Stimulated activated CD8-positive, alpha-beta memory T cell treated with anti-CD3 and anti-CD28 coated beads, Interleukin-15, amount 100 ng/mL, for 4 hours (primary cell): ENCODE measurements around the gene PHKG1.
"Not testable (repeated sequence)": the region's sequence is repeated elsewhere in the genome, so short reads cannot be mapped to it uniquely, and the experiment has no call there.

Source experiments
- DNase-seq, 2 donors: peaks; one replicate each; pipeline ENCODE4 v3.0.0-alpha.2; 2020; ENCODE audit warnings: low read depth in 2 of 2

PHKG1 gene

DNA sequence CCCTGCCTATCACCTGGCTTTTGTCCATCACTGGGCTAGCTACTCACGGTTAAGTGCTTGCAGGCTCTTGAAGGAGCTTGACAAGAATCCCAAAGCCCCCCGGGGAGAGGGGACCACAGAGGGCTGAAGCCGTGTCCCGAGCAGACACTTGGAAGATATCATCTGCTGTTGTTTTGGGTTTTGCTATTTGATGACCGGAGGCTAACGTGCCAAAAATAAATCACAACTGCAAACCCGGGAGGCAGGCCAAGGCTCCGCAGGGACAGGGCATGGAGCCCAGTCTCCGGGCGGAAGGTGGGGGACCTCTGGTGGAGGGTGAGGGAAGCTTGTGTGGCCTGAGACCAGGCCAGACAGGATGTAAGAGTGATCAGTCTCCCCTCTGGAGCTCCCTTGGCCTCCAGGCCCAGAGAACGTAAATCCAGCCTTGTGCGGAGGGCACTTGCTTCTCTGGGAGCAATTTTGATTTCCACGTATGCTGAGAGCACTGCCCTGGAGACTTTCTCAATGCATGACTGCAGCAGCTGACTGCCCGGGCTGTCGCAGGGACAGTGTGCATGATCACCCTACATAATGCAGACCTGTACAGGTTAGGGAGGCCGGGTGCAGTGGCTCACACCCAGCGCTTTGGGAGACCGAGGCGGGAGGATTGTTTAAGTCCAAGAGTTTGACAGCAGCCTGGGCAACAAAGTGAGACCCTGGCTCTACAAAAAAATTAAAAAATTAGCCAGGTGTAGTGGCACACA is at the start of gene PHKG1:
Gene PHKG1, minus strand, starts transcription at position 164 of the 743 bp plus-strand sequence. CDS start 4,011 bp downstream, outside the sequence.
- no peak for DNase-seq

DNA sequence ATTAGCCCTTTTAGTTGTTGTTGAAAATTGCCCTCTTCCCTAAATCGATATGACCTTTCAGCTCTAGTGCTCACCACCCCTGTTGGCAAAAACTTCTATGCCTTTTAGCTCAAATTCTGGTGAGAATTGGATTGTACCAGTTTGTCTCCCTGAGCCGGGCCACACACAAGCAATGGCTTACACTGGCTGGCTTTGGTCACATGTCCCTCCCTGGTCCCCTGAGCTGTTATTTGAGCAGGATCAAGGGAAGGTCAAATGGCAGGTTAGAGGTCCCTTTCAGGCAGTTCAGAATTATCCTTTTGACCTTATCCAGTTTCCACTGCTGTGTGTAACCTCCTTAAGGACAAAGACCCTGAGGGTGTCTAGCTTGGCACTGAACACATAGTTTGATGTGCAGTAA is 38.3 kb upstream of the PHKG1 start:
- not testable (repeated sequence) for DNase-seq

DNA sequence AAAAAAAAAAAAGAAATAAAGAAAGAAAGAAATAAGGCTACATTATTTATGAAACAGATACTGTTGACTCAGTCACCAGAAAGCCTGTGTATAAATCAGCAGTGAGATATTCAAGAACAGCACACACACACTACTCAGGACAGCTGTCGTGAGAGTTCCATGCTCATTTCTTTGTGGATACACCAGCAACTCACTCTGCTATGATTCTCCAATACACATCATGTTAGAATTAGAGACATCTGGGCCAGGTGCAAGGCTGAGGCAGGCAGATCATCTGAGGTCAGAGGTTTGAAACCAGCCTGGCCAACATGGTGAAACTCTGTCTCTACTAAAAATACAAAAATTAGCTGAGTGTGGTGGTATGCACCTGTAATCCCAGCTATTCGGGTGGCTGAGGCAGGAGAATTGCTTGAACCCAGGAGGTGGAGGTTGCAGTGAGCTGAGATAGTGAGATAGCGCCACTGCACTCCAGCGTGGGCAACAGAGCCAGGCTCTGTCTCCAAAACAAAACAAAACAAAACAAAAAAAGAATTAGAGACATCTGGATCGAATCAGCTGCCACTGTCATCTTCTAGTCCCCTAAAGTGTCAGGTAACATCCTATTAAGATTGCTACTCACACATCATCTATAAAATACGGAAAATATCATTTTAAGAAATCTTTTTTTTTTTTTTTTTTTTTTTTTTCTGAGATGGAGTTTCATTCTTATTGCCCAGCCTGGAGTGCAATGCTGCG is 34.7 kb upstream of the PHKG1 start:
- no peak for DNase-seq

DNA sequence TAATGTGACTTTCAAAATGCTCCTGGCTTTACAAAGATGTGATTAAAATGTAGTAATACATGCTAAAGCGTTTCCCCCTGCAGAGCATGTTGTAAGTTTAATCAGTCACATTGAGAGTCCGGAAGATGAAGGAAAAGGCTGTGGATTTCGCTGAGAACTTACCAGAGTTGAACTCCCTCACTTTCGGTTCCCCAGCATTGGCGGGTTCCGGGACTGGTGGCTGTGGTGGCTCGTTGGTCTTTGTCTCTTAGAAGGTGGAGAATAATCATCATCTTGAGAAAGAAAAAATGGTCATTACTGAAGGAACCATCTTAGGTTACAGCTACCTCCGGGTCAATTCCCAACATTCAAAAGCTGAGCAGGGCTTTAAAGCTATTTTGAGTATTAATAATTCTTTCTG is 33.1 kb upstream of the PHKG1 start:
- no peak for DNase-seq

DNA sequence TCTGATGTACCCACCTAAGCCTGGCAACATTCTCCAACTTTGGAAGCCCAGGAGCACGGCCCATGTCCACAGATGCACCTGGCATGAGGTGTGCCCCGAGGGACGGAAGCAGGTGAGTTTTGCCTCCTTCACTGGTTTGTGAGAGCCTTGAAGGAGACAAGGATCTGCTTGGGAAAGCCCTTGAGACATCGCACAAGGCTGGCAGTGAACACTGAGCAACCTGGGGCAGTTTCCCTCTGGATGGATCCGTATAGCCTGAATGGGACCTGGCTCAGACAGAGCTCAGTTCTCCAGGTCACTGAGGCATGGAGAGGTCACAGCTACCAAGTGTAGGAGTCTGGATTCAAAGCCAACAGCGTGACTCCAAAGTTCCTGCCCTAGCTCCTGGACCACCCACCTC is 32.2 kb upstream of the PHKG1 start:
- no peak for DNase-seq

DNA sequence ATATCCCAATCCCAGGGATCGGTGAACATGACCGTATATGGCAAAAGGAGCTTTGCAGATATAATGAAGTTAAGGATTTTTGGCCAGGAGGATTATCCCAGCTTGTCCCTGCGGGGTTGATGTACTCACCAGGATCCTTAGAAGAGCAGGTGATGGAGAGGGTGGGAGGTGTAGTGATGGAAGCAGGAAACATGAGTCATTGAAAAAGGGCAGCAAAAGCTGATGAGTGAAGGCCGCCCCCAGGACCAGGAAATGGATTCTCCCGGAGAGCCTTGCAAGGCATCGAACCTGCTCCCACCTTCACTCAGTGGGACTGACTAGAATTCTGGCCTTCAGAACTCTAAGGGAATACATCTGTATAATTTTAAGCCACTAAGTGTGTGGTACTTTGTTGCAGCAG is 28.7 kb upstream of the PHKG1 start:
- no peak for DNase-seq

DNA sequence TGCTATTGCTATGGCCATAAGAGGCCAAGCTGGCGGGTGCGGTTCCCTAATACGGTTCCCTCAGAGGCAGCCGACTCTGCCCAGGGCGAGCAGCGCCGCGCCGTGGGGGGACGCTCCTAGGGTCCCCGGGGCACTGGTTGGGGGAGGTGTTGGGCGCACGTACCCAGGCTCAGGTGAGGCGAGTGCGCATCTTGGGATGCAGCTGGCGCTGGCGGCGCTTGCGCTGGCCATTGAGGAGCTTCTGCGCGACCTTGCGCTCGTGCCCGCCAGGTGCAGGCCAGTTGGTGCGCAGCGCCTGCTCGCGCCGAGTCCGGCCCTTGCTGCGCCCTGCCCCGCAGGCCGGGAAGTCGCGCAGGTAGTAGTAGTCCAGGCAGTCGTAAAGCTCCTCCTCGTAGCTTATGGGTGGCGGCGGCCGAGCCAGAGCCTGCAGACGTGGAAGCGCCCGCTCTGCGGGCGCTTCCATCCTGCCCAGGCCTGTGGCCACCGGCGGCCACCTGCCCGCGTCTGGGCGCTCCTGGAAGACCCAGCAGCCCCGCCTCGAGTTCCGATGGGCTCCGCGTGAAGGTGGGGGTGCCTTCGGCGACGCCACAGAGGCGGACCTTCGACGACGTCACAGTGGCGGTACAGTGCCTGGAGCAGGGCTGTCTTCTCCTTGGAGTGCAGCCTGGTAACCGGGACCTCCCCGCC is 23.2 kb upstream of the PHKG1 start, which contains the start of gene NUPR2:
Gene NUPR2, minus strand, starts transcription at position 566 of the 687 bp plus-strand sequence. Its CDS starts 103 bp downstream, at position 463.
- no peak for DNase-seq

DNA sequence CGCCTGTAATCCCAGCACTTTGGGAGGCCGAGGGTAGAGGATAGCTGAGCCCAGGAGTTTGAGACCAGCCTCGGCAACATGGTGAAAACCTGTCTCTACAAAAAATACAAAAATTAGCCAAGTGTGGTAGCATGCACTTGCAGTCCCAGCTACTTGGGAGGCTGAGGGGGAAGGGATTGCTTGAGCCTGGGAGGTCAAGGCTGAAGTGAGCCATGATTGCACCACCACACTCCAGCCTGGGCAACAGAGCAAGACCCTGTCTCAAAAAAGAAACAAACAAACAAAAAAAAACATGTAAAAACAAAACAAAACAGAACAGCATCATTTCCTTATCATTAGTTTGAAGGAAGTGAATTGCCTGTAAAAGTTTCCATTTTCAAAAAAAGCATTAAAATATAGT is 19.5 kb upstream of the PHKG1 start:
- DNase-seq, result not testable (repeated sequence)

DNA sequence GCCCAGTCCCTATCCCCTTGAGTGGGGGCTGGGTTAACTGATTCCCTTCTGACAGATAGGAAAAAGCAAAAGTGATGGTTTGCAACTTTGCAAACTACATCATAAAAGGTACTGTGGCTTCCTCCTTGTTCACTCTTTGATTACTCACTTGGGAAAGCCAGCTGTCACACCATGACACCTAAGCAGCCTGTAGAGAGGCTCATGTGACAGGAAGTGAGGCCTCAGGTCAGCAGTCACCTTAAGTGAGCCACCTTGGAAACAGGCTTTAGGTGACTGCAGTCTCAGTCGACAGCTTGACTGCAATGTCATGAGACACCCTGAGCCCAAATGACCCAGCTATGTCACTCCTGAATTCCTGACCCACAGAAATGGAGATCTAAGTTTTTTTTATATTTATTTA is 17.9 kb upstream of the PHKG1 start:
- no peak for DNase-seq

DNA sequence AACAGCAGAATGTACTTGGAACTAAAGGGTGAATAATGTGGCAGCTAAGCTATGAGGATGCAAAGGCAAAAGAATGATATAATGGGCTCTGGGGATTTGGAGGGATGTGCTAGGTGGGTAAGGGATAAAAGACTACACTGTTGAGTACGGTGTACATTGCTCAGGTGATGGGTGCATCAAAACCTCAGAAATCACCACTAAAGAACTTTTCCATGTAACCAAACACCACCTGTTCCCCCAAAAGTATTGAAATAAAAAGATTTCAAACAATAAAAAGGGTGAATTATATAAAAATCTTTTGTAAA is 15.2 kb upstream of the PHKG1 start:
- DNase-seq, result no peak

DNA sequence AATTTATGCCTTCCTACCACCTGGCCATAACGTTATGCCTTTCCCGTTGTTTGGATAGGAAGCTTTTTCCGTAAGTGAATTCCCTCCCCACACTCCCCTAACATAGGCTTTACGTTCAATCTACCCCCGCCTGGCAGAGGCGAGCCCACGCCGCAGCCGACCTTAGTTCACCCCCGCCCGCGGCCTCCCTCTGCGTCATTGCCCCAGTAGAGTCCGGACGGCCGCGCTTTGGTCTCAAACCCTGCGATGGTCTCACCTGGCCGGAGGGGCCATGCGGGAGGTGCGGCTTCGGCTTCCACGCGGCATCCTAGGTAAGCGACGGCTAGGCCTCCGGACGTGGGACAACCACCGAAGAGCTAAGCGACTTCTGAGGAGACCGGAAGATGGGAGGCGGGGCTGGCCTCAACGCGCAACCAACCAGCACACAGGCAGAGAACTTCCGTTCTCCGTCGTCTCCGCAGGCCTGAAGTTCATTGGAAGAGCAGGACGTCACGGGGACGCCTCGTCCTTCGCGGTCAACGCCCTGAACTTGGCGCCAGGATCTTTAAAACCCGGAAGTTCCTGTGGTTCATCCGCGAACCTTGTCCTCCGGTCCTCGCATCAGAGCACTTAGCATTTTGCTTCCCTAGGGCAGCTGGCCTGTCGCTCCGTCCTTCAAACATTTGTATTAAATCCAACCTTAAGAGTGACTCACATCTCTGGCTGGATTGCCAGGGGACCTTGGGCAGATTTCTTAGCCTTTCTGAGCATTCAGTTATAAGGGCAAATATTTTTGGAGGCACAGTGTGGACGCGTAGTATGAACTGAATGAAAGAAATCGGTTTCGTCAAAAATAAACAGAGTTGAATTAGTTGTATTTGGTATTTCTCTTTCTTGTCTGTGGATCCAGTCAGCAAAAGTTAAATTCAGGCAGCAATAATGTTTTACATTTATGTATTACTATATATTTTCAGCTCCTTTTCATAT is 13.6 kb upstream of the PHKG1 start, which contains the start of gene CHCHD2:
Gene CHCHD2, minus strand, starts transcription at position 369 of the 966 bp plus-strand sequence. Its CDS starts 63 bp downstream, at position 306.
- DNase-seq, result peak; percentile 82 to 91

DNA sequence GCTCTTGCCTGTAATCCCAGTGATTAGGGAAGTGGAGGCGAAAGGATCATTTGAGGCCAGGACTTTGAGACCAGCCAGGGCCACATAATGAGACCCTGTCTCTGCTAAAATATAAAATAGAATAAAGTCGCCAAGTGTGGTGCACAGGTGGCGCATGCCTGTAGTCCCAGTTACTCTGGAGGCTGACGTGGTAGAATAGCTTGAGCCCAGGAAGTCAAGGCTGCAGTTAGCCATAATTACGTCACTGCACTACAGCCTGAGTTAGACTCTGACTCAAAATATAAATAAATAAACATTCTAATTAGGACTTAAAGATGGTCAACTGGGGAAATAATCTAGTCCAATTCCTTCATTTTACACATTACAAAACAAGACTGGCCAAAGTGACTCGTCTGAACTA is 12.8 kb upstream of the PHKG1 start:
- no peak for DNase-seq

DNA sequence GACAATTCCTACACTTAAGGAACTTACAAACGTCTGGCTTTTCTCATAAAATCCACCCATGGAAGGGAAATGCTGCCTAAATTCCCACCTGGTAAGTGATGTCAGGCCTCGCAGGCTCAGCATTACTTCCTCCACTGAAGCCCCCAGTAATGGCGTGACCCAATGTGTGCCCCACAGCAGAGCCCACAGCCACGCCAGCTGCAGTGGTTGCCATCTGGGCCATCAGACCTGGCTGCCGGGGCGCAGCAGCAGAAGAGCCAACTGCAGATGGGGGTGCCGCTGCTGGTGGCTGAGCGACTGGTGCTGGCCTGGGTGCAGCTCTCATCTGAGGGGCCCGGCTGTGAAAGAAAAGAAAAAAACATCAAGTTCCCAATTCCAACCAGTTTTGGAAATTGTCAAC is 11.4 kb upstream of the PHKG1 start:
- not testable (repeated sequence) for DNase-seq

DNA sequence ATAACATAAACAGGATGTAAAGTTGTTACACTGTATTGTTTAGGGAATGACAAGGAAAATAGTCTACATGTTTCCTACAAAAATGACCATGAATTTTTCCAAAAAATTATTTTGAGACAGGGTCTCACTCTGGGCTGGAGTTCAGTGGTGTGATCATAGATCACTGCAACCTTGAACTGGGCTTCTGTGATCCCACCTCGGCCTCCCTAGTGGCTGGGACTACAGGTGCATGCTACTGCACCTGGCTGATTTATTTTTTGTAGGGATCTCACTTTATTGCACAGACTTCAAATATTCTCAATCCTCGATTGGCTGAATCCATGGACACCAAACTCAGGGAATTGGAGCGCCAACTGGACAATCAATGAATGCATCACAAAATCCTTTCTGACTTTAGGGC is 6.9 kb upstream of the PHKG1 start:
- no peak for DNase-seq

DNA sequence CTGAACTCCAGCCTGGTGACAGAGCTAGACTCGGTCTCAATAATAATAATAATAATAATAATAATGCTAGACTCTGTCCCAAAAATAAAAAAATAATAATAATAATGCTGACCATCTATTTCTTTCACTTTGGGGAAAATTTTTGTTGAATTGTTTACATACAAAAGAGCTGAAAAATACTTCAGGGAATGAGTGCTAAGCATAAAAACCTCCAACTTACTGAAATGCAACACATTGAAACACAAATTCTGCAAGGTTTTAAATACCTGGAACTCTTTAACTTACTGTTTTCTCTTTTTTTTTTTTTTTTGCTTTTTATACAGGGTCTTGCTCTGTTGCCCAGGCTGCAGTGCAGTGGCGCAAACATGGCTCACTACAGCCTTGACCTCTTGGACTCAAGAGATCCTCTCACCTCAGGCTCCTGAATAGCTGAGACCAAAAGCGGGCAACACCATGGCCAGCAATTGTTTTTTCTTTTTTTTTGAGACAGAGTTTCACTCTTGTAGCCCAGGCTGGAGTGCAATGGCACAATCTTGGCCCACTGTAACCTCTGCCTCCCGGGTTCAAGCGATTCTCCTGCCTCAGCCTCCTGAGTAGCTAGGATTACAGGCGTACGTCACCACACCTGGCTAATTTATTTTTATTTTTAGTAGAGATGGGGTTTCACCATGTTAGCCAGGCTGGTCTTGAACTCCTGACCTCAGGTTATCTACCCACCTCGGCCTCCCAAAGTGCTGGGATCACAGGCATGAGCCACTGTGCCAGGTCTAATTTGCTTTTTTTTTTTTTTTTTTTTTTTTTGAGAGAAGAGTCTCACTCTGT is 5.6 kb upstream of the PHKG1 start:
- DNase-seq, result not testable (repeated sequence)

DNA sequence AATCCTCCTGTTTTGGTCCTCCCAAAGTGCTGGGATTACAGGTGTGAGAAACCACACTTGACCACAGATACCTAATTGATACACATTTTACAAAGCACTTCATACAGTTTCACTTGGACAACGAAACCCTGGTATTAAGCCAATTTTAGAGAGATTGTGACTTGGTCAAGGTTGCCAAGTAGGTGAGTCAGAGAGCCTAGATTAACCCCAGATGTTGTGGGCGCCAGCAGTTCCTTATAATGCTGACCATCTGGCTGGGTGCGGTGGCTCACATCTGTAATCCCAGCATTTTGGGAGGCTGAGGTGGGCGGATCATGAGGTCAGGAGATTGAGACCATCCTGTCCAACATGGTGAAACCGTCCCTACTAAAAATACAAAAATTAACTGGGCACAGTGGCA is 4.9 kb upstream of the PHKG1 start:
- DNase-seq, result no peak

DNA sequence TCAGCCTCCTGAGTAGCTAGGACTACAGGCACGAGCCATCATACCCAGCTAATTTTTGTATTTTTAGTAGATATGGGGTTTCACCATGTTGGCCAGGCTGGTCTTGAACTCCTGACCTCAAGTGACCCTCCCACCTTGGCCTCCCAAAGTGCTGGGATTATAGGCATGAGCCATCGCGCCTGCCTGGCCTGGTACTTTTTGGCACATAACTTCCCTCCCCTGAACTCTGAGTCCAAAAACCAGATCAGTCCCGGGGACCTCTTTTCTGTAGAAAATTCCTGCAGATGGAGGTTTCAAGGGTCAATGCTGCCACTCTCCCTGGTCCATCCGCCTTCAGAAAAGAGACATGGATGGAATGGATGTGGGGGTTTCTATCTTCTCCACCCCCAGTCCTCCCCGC is 364 bp downstream of the PHKG1 start:
- DNase-seq, result not testable (repeated sequence)

DNA sequence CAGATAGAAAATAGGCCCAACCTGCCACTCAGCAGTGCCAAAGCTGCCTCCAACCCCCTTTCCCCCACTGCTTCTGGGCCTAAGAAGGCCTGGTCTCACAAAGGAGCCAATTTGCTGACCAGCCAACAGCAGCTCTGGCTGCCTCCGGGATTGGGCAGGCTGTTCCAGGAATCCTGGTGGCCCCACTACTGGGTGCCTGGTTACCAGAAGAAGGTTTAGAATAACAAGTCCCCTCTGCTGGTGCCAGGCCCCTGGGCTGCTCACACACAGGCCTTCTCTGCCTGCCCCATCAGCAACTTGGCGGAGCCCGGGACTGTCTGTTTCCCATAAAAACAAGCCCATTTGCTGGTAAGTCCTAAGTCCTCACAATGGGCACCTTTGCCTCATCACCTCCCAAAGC is 1.2 kb downstream of the PHKG1 start:
- no peak for DNase-seq

DNA sequence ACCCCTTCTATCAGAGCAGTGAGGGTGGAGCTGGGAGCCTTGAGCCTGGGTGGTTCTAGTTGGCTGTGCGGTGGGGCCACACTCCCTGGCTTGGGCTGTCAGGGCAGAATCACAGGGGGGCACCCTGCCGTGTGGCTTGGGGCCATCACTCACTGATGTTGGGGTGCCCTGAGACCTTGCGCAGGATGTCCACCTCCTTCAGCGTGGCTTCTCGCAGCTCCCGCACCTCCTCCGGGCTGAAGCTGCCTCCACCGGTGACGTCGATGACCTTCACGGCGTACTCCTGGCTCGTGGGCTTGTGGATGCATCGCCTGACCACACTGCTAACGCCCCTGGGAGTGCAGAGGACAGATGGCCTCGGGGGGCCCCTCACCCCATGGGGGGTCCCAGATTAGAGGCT is 5.3 kb downstream of the PHKG1 start:
- no peak for DNase-seq

DNA sequence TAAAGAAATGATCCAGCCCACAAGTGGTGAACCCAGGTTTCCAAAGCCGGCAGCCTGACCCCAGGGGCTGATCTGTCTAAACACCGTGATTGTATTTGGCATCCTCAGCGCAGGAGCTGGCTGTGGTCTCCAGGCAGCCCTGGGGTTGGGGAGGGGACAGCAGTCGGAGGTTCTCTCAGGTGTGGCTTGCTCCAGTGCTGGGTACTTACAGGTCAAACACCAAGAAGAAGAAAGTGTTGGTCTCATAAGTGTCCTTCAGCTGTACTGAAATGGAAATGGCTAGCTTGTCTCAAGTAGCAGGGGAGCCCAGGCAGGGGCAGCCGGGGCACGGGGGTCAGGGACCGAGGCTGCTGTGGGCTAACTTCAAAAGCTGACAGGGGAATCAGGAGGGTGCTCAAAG is 6.0 kb downstream of the PHKG1 start:
- no peak for DNase-seq
